NCI-H345 treated with DMSO at 0.1 percent for 48 hours (cell line): ENCODE measurements around the gene AP4S1.

Source experiments
- DNase-seq: peaks from one replicate; lab custom pipeline; 2025; ENCODE audit not compliant: unreplicated experiment; lab: John Stamatoyannopoulos, UW

AP4S1 gene

DNA sequence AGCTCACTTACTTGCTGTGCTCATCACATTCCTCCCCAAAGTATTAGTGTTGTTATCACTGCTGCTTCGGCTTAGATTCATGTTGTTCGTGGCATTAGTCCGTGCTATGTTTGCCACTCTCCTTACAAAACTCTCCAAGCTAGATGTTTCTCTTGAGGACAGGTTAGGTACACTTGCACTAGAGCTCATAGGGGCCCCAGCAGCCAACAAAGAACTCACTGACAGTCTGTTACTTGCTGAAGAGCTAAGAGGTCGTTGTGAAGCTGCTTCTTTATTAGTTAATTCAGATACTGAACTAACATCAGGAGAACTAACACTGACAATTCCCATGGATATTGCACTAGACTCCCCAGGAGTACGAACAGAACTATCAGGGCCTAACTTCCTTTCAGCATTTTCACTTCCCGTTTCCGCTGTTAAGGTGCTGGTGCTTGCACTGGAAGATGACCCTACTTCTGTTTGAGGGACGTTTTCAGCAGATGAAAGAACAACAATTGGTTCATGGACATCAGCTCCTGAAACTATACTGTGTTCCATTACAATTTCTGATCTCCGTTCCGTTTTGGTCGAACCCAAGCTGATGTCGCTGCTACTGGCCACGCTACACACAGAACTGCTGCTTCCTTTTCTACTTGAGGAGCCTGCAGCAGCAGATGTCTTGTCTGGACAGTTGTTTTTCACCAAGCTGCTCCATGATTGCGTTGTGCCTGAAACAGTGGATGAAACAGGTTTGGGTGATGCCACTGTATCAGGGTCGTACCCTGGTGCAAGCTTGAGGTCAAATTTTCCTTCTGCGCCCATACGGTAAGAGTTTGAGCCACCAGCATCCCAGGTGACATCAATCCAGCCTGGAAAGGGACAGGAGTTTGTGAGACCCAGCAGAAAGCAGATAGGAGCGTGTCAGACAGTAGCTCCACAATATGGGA lies 103.4 kb downstream of the AP4S1 start:
- DNase-seq: no peak

DNA sequence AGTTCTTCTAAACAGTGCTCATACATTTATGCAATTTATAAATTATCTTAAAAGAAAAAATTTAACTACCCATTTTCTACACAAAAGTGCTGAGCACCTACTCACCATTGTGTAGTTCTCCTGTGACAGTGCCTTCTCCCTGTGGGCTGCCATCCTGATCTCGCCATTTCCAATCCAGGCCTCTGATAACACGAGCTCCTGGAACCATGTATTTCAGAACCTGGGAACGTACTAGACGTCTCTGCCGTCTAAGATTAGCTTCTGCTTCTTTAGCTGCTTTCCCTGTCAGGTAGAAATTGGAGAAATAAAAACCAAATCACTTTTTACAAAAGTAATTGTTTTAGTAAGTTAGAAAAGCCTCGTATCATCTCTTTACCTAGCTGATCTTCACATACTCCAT lies 107.7 kb downstream of the AP4S1 start:
- no peak for DNase-seq

DNA sequence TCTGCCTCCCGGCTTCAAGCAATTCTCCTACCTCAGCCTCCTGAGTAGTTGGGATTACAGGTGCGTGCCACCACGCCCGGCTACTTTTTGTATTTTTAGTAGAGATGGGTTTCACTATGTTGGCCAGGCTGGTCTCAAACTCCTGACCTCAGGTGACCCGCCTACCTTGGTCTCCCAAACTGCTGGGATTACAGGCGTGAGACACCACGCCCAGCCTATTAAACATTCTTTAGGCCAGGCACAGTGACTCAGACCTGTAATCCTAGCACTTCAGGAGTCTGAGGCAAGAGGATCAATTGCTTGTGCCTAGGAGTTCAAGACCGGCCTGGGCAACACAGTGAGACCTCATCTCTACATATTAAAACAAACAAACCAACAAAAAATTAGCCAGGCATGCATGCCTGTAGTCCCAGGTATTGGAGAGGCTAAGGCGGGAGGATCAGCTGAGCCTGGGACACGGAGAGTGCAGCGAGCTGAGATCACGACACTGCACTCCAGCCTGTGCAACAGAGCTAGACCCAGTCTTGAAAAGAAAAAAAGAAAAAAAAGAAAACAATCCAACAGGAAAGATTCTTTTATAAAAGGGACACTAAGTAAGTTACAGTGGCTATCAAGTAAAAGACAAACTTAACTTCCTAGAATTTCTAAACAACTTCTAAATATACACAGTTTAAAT lies 111.9 kb downstream of the AP4S1 start:
- no peak for DNase-seq

DNA sequence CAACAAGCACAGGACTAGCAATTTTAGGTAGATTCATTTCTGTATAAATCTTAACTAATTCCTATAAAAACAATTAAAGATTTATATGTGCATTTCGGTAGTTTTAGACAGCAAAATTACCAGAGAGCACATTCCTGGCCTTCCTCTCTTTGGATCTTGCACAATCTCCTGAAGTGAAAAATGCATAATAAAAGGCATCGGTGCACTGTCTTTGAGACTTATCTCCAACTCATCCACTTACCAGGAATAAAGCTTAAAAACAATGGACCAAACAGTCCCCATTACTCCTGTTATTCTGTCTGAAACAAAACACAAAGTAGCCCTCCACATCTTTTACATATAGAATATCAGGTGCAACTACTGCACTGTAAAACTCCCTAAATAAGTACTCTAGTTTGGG lies 112.9 kb downstream of the AP4S1 start:
- DNase-seq: no peak

DNA sequence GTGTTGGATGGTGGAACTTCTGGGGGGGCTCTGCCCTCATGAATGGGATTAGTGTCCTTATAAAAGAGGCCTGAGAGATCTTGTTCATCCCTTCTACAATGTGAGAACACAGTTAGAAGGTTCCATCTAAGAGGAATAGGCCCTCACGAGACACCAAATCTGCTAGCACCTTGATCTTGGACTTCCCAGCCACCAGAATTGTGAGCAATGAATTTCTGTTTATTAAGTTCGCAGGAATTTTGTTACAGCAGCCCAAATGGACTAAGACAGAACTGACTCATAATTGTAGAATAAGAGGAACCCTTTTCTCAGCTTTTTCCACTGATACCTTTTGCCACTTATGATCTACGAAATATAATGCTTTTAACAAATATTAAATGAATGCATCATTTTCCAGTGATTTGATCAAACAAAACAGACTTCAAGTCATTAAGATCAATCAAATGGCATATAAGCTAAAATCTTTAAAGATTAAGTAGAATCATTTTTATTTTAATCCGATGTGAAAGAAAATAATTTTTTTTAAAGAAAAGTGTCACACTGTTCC lies 113.9 kb downstream of the AP4S1 start:
- DNase-seq: no peak

DNA sequence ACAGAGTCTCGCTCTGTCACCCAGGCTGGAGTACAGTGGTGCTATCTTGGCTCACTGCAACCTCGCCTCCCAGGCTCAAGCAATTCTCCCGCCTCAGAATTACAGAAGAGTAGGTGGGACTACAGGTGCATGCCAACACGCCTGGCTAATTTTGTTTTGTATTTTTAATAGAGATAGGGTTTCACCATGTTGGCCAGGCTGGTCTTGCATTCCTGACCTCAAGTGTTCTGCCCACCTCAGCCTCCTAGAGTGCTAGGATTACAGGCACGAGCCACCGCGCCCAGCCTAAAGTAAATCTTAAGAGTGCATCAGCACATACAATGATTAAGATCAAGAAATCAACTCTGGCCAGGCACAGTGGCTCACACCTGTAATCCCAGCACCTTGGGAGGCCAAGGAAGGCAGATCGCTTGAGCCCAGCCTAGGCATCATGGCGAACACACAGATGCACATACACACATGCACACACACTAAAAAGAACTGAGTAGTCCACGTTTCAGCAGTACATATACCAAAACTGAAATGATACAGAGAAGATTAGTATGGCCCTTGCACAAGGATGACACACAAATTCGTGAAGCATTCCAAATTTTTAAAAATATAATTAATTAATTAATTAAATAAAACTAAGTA lies 117.1 kb downstream of the AP4S1 start:
- DNase-seq: no peak
